Embryonic facial prominence (tissue), 1 donor: ENCODE measurements around the gene PSG4.
"Not testable (repeated sequence)": the region's sequence is repeated elsewhere in the genome, so short reads cannot be mapped to it uniquely, and the experiment has no call there.

Experiments used
- DNase-seq: peaks from one replicate; pipeline ENCODE4 v3.0.0-alpha.2; 2016; ENCODE audit errors: extremely low spot score

PSG4 gene

DNA sequence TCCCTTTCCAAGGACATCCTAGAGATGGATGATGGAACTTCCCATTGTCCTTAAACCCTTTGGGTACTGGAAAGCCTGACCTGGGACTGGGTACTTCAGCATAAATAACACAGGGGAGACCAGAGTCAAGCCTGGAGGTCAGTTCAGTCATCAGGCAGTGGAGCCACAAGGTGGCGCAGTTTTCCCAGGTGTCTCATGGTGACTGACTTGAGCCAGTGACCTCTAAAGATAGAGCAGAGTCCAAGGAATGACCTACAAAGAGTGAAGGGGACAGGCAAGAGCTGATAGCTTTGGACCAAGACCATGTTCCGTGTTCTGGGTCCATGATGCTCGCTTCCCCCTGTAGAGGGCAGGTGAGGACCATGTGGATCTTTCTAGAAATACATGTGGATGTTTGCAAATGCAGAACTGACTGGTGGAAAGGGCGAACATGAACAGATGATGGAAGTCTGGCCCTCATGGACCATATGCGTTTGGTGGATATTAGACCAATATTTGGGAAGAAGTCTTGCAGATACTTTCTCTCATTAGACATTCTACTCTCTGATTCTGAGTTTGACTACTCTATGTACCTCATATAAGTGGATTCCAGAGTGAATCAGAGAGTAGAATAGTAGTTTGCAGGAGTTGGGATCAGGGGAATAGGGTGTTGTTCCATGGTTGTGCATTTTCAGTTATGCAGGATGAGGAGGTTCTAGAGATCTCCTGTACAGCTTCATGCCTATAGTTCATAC is 6.6 kb downstream of the PSG4 start:
- DNase-seq: not testable (repeated sequence)

DNA sequence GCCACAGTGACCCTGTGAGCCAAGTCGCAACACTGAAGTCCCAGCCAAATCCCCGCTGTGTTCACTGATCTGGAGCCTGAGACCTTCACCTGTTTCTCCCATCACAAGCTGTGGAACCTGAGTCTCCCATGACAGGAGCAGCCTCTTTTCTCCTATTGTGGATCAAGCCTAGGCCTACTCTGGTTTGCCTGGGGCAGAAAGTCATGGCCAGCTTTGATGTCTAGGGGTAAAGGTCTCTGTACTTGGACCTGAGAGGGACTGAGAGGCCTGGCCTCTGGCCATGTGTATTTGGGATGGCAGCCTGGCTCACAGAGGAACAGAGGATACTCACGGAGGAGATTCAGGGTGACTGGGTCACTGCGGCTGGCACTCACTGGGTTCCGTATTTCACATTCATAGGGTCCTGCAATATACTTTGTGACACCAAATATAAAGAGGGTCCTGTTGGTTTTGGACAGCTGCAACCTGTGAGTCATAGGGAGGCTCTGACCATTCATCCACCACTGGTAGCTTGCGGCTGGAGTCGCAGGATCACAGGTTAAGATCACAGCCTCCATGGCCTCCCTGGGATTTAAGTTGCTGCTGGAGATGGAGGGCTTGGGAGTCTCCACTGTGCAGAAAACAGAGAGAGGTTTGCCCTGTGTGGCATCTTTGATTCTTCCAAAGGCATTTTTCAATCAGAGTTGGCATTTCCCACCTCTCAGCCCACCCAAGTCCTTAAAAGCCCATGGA is 7.6 kb downstream of the PSG4 start:
- DNase-seq: not testable (repeated sequence)

DNA sequence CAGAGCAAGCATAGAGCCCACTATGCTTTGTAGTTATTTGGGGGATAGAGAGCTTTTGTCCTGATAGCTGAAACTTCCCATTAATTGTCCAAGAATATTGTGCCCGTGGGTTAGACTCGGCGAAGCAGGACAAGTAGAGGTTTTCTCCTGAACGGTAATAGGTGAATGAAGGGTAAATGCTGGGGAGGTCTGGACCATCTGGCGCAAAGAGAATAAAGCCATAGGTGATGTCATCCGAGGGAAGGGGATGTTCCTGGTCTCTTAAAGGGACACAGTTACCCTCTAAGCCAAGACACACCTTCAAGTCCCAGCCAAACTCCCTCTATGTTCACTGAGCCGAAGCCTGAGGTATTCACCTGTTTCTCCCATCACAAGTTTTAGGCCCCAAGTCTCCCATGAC is 11.0 kb downstream of the PSG4 start:
- DNase-seq: not testable (repeated sequence)

DNA sequence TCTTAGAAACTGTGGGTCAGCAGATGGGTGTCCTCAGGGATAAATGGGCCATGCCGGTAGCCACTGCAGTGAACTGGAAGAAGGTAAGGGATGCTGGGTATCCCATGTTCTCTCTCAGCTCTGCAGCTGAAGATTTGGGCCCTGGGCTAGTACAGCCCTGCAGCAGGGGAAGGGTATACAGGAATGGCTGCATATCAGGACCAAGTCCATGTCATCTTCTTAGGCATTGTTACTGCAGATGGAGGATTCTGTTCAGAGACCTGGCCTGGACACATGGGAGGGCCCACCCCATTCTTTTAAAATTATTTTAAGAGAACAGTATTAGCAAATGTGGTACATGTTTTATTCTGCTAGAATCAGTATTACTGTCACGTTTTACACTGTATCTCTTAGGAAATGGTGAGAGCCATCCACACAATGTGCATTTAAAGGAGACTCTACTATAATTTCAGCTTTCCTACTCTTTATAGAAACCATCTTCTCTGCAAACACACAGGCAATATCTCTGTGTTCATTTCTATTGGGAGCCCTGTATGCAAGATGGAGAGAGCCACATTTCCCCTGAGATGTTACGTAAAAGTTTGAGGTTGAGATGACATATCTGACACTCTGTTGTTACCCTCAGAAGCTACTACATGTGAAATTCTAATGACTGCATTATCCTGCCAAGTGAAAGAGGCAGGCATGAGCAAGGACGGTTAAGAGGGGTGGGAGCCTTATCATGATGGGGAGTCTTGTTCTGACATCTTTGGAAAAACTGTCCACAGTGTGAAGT is 12.9 kb downstream of the PSG4 start:
- DNase-seq: not testable (repeated sequence)

DNA sequence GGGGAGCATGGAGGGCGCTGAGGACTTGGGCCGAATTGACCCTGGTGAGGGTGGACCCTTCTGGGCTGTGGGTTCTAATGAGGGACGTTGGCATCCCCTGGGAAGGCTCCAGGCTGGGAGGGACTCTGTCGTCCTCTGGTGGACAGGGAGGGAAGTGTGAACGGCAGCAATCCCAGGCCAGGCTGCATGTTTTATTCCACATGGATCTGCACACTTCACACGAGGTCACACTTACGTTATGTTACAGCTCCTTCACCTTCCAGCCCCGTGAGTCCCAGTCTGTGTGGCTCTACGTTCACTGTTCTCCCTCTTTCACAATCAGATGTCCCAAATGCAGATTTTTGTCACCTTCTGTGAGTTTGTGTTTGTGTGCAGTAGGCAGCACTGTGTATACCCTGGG is 17.3 kb downstream of the PSG4 start:
- DNase-seq: not testable (repeated sequence)

DNA sequence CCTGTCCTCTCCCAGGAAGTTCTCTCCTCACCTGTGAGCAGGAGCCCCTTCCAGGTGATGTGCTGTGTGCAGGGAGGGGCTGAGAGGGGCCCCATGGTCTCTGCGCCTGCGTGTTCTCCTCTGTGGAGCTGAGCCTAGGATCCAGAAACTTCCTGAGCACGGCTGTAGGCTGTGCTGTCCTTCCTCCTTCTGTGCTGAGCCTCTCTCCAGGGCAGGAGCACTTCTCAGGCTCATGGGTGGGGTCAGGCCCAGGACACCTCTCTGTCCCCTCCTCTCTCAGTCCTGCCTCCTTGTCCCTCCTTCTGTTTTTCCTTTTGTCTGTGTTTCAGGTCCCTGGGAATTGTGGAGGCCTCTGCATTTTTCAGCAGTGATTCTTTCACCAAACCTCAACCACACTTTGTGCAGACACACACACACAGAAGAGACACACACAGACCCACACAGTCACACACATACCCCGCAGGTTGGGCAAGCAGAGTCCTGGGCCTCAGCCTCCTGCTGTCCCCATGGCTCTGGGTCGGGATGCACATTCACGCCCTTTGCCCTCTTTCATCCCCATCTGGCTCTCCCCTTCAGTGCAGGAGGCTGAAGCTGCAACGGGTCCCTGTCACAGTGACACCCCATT is 19.0 kb downstream of the PSG4 start, which contains the start of gene PSG5:
PSG5 (minus strand) TSS at position 226 of the 625 bp plus-strand sequence; CDS start at position 95, 131 bp downstream.
- not testable (repeated sequence) for DNase-seq

DNA sequence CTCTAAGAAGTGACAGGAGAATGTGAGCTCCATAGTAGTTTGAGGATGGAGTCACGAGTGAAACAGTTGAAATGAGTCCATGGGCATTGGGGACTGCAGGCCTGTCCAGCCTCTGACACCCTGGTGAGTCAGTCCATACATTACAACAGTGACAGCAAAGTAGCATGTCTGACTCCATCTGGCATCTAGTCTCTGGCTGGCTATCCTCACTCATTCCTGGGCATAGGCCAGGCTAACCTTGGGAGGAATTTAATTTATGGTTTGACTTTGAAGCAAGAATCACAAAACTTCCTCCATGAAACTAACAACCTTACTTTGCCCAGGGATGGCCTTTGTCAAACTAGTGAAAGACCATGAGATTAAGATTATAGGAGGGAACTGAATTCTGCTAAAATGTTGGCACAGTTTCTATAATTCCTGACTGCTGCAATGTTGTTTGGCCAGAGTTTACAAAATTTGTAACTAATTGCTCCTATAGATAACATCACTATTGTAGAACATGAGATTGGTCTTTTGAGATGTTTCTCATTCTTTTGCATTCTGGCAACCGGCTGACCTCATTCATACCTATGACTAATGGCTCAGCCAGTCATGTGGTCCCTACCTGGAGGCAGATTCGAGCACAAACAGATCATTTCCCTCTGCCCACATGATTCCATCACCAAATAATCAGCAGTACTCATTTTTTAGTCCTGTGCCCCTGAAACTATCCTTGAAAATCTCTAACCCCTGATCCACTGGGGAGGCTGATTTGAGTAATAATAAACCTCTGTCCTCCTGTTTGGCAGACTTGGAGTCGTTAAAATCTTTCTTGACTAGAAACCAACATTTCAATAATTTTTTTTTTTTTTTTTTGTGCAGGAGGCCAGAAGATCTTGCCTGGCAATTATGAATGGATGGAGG is 23.3 kb downstream of the PSG4 start:
- DNase-seq: not testable (repeated sequence)

DNA sequence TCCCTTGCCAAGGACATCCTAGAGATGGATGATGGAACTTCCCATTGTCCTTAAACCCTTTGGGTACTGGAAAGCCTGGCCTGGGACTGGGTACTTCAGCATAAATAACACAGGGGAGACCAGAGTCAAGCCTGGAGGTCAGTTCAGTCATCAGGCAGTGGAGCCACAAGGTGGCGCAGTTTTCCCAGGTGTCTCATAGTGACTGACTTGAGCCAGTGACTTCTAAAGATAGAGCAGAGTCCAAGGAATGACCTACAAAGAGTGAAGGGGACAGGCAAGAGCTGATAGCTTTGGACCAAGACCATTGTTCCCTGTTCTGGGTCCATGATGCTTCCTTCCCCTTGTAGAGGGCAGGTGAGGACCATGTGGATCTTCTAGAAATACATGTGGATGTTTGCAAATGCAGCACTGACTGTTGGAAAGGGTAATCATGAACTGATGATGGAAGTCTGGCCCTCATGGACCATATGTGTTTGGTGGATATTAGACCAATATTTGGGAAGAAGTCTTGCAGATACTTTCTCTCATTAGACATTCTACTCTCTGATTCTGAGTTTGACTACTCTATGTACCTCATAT is 25.8 kb downstream of the PSG4 start:
- DNase-seq: not testable (repeated sequence)

DNA sequence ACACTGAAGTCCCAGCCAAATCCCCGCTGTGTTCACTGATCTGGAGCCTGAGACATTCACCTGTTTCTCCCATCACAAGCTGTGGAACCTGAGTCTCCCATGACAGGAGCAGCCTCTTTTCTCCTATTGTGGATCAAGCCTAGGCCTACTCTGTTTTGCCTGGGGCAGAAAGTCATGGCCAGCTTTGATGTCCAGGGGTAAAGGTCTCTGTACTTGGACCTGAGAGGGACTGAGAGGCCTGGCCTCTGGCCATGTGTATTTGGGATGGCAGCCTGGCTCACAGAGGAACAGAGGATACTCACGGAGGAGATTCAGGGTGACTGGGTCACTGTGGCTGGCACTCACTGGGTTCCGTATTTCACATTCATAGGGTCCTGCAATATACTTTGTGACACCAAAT is 26.9 kb downstream of the PSG4 start:
- not testable (repeated sequence) for DNase-seq

DNA sequence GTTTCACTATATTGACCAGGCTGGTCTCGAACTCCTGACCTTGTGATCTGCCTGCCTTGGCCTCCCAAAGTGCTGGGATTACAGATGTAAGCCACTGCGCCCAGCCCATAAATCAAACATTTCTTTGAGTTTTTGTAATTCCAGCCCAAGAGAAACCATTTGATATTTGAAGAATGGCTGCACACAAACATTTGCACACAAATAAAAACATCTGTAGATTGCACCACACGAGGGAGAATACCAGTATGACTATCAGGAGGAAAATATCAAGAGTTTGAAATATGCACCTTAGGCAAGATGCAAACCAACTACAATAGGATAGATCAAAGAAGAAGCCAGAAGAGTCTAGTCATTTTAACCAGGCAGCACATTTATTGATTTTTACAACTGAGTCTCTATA is 39.5 kb downstream of the PSG4 start:
- DNase-seq: not testable (repeated sequence)

DNA sequence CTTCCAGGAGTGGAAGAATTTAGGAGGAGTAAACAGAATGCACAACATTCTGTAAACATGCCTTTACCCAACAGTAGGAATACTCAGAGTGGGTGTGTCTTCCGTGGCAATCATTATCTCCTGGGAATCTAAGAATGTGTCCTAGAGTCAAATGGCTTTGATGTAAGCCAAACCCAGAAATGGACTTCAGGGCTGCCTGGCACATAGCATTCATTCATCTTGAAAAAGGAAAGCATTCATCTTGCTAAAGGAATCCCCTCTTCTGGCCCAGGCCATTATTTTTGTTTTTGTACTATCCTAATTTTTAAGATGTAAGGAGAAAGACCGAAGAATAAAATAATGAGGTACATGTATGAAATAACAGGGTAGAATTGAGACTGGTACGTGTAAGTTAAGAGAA is 42.3 kb downstream of the PSG4 start:
- DNase-seq: not testable (repeated sequence)

DNA sequence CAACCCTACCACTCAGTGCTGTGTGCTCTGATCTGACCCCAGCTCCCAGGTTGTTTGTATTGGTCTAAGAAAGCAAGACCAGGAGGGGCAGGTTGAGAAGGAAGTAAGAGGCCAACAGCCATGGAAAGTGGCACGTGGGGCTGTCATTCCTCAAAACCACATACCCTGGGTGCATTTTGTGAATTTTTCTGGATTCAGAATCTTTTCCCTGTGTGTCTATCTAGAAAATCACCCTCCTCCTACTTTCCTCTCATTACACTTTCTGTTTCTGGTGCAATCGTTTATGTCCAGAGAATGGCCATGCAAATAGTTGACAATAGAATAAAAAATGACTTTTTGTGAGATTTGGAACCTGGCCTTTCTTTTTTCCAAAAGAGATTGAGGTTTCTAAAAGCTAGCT is 43.2 kb downstream of the PSG4 start:
- DNase-seq: not testable (repeated sequence)

DNA sequence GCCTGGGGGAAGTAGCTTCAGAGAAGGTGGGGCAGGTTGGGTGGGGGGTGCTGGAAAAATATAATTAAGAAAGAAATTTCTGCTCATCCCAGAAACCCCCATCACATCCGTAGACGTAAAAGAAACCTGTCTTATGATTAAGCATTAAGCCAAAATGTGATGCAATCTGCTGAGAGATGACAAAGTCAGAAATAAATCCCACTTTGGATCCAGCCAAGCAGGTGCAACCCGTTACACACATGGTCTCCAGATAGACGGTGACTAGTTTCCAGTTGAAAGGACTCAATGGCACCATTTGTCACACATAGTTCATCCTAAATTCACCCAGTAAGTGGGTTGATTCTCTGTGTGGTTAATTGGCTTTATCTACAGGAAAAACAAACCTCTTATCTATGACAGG is 53.2 kb downstream of the PSG4 start:
- no peak for DNase-seq

DNA sequence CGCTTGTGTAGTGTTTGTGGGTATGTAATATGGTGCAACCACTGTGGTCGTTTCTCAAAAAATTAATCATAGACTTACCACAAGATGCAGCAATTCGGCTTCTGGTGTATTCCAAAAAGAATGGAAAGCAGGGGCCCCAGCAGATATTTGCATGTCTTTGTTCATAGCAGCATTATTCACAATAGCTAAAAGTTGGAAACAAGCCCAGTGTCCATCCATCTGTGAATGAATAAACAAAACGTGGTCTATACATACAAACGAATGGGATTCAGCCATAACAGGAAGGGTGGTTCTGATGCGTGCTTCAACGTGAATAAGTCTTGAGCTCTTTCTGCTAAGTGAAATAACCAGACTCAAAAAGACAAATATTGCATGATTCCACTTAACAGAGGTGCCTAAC is 55.6 kb downstream of the PSG4 start:
- not testable (repeated sequence) for DNase-seq

DNA sequence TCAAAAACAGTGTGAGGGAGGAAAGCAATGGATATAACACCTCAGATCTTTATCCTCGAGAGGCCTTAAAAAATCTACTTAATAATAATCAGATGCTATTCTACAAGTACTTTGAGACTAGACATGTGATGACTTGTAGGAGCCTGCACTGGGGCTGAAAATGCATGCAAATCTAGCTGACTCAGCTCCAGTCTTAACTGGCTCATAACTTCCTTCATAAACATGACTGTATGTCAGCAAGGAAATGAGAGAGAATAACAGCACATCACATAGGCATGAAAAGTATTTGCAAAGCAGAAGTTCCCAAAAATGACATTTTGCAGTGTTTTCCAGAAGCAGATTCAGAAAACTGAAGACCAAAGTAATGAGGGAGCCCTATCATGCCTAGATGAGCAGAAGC is 57.2 kb downstream of the PSG4 start:
- DNase-seq: no peak
